Measurements from ENCODE around the gene STAT5B. TPM values are rescaled to one million over a fixed set of nuclear protein-coding genes. Genes with fewer than 3 reads are reported as not detected.

STAT5B gene
- total and polyA plus RNA-seq, 2 of the 8 experiments (the other 6 are each of a cell fraction or from before 2014, with no cell fraction given) = 35.3 to 52.6 TPM

- DNase-seq (ENCODE audit: low read depth in 1 of 2, low spot score in 2 of 2) (no peak), FAIRE-seq (no peak)
- Histone ChIP-seq H3K79me2 (ENCODE audit: control insufficient read depth in 1 of 2, insufficient read depth in 2 of 2, low read length in 2 of 2) (no peaks in the 10 kb centered on the region), H4K91ac (replicated peaks; ENCODE audit: insufficient read length, low read length) (no peak overlapping the region), H2BK20ac (ENCODE audit: low read length) (no peak overlapping the region), H3K9me3 (ENCODE audit: insufficient read depth in 2 of 2, low read depth in 1 of 2, low read length in 1 of 2) (no peaks in the 10 kb centered on the region), H3K14ac (ENCODE audit: insufficient read length) (no peak overlapping the region), H4K20me1 (replicated peaks in 1 of 2; ENCODE audit: control insufficient read depth in 1 of 2, insufficient read depth in 2 of 2, low read length in 2 of 2) (peaks cover 0 to 2% of the 10 kb centered on the region in 2 experiments), H3K4ac (replicated peaks; ENCODE audit: insufficient read length, low read depth, low read length) (no peak overlapping the region), H3K4me1 (replicated peaks in 1 of 4; ENCODE audit: control insufficient read depth in 3 of 4, insufficient read depth in 4 of 4, low read length in 3 of 4) (no peaks in the 10 kb centered on the region), H2AK5ac (ENCODE audit: low read depth, low read length) (no peak overlapping the region), H3K9ac (replicated peaks in 1 of 4; ENCODE audit: extremely low read depth in 1 of 4, low read depth in 3 of 4, low read length in 3 of 4) (no peak overlapping the region), H3K23me2 (ENCODE audit: low read depth, low read length) (no peaks in the 10 kb centered on the region), H2AFZ (ENCODE audit: low read length) (no peak overlapping the region), H3K36me3 (ENCODE audit: control insufficient read depth in 2 of 4, insufficient read depth in 4 of 4, low read length in 3 of 4) (peaks cover 6 to 50% (median 31%) of the 10 kb centered on the region in 4 experiments; a peak in 6 of 8 replicates), H4K8ac (ENCODE audit: extremely low read depth, insufficient read depth, low read length) (no peak overlapping the region), H2BK15ac (ENCODE audit: low read length) (no peak overlapping the region), H3K18ac (ENCODE audit: extremely low read depth, low read length) (no peak overlapping the region), H3K4me3 (ENCODE audit: extremely low read depth in 1 of 4, insufficient read depth in 2 of 4, low read depth in 3 of 4, low read length in 4 of 4) (no peak overlapping the region), H3K23ac (ENCODE audit: insufficient read length) (no peak overlapping the region), H2BK12ac (ENCODE audit: low read depth, low read length) (no peak overlapping the region), H4K5ac (ENCODE audit: insufficient read length, low read depth, low read length) (no peak overlapping the region), H2BK120ac (replicated peaks; ENCODE audit: low read depth, low read length) (no peak overlapping the region), H3K27ac (ENCODE audit: low read depth, low read length) (no peak overlapping the region), H2BK5ac (ENCODE audit: low read depth, low read length) (no peak overlapping the region), H3K79me1 (ENCODE audit: low read depth, low read length) (no peaks in the 10 kb centered on the region), H3K56ac (replicated peaks; ENCODE audit: insufficient read length, low read depth, low read length) (no peak overlapping the region), H3K4me2 (ENCODE audit: insufficient read depth in 1 of 2, low read depth in 2 of 2, low read length in 2 of 2) (no peak overlapping the region), H3K27me3 (replicated peaks in 1 of 4; ENCODE audit: control insufficient read depth in 3 of 4, extremely low read depth in 1 of 4, insufficient read depth in 3 of 4, low read length in 3 of 4) (no peaks in the 10 kb centered on the region)
- CTCF ChIA-PET (ENCODE audit: partially characterized antibody) = interaction anchor here (0.6 to 3.5 kb wide), 7 partner anchors 8 to 214 kb away, joined by 3 to 24 read pairs (median 3); partner anchors contain the start of gene GHDC
- POLR2A ChIA-PET (ENCODE audit: partially characterized antibody) = interaction anchor here (0.6 to 1.0 kb wide), 2 partner anchors 23 to 25 kb away, joined by 3 read pairs; no protein-coding TSS in a partner anchor
- 89% methylated on average over 2 of the region's 2 CpGs; no CpG with 5 or more reads in 1 of the 2 experiments for WGBS, 2 experiments (ENCODE audit: extremely low coverage in 1 of 2, insufficient coverage in 1 of 2, insufficient read length in 1 of 2, insufficient replicate concordance in 2 of 2, low coverage in 1 of 2, low lambda C conversion rate in 2 of 2, missing lambda C conversion rate in 1 of 2)
- TF ChIP-seq SIX5 (IDR thresholded peaks at IDR 0.05; ENCODE audit: low read depth, low read length) (no peak), RAD21 (IDR thresholded peaks at IDR 0.05 in 1 of 2, conservative IDR thresholded peaks at IDR 0.05 in 1 of 2; ENCODE audit: low read depth in 2 of 2, low read length in 2 of 2) (no peak), CHD1 (IDR thresholded peaks at IDR 0.05; ENCODE audit: low read depth, low read length) (no peak), USF2 (IDR thresholded peaks at IDR 0.05; ENCODE audit: low read length) (no peak), HDAC6 (IDR thresholded peaks at IDR 0.05; ENCODE audit: low read depth, low read length) (no peak), FOSL1 (IDR thresholded peaks at IDR 0.05; ENCODE audit: insufficient read depth, low read depth, low read length) (no peak), KDM5A (IDR thresholded peaks at IDR 0.05; ENCODE audit: low read length) (no peak), RBBP5 (IDR thresholded peaks at IDR 0.05; ENCODE audit: borderline replicate concordance, low read depth, low read length) (no peak), GABPA (IDR thresholded peaks at IDR 0.05; ENCODE audit: borderline replicate concordance, insufficient read depth, low read length) (no peak), CHD2 (IDR thresholded peaks at IDR 0.05; ENCODE audit: low read length) (no peak), TEAD4 (IDR thresholded peaks at IDR 0.05; ENCODE audit: low read depth, low read length) (no peak), SIRT6 (IDR thresholded peaks at IDR 0.05; ENCODE audit: low read length) (no peak), CEBPB (IDR thresholded peaks at IDR 0.05; ENCODE audit: low read depth, low read length) (no peak), PHF8 (conservative IDR thresholded peaks at IDR 0.05; ENCODE audit: low read depth, low read length) (no peak)
These were observed 62.0 kb downstream of the STAT5B start for GRCh38 chr17:42214156-42214555.

All from H1 (cell line).